Measurements from ENCODE around the gene SRMS. TPM values are rescaled to one million over a fixed set of nuclear protein-coding genes. Genes with fewer than 3 reads are reported as not detected.
A peak's percentile ranks its signal among the peaks of the same experiment; 100 is the strongest.

Gene SRMS
- polyA plus RNA-seq, 6 donors from 2014 or later = not detected

DNA sequence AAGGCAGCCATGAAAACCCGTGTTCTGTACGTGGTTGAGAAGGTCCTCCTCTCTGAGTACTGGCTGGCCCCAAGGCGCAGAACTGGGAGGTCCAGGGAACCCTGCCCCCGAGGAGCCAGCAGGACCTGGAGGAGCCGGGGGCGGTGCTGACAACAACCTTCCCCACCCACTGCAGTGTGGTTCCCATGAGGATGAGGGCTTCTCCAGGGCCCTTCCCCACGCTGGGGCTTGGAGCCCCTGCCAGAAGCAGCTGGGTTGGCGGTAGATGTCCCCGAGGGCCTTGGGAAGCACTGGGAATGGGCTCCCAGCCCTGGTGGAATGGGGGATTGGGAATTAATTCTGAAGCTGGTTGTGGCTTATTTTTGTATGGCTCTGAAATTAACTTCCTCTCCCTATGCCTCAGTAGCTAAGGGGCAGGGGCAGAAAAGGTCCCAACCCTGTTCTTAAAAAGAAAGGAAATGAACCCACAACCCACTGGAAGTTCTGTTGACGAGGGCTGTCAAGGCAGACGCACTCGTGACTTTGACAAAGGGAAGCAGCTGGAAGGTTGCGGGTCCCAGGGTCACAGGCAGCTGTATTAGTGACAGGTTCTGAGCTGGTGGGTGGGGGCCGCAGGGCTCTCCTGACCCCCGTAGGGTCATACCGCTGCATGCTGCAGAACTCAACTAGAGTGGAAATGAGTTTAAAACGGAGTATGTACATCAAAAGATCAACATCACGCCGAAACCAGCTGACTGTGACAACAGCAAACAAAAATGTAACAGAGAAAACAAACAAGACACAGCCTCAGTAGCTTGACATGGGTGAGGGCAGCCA lies 40.4 kb upstream of the SRMS start:
- ATAC-seq (ENCODE audit: low read depth in 2 of 2) = peak; percentile 58 to 60
- Mint-ChIP-seq H3K4me3 (no peak overlapping the region), H3K36me3 (peaks cover 1 to 5% of the 10 kb centered on the region in 2 donors)

DNA sequence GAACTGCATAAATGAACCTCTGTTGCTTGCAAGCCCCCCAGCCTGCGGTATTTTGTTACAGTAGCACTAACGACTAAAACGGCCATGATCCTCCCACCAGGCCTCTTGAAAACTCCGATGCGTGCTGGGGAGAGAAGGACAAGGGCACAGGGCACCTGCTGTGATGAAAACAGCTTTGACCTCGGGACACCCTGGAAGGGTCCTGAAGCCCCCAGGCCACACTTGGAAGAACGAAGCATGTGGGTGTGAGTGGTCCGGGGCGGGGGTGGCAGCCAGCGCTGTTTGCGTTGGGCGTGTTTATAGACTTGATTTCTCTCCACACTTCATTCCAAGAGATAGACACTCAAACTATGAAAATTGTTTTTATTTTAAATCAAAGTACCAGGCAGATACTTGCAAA lies 39.7 kb upstream of the SRMS start:
- no peak for DNase-seq
- H3K4me3 Mint-ChIP-seq = peak overlapping the region in 1 of 8 donors; percentile 54
- H3K27ac Mint-ChIP-seq = peak overlapping the region in 5 of 6 donors; percentile 9 to 64 (median 32)
- H3K27me3 Mint-ChIP-seq = no peaks in the 10 kb centered on the region
- H3K4me1 Mint-ChIP-seq = peaks cover 11 to 13% (median 11%) of the 10 kb centered on the region in 3 donors
- peaks cover 0 to 5% of the 10 kb centered on the region in 2 donors for H3K36me3 Mint-ChIP-seq
- no peak for ATAC-seq (ENCODE audit: low read depth in 2 of 2)
- no peaks in the 10 kb centered on the region for H3K9me3 Mint-ChIP-seq

More for the DNA sequence above, 40.4 kb upstream of the SRMS start:
- Mint-ChIP-seq H3K27me3 (no peaks in the 10 kb centered on the region), H3K4me1 (peaks cover 11 to 13% (median 11%) of the 10 kb centered on the region in 3 donors), H3K9me3 (no peaks in the 10 kb centered on the region), H3K27ac (peak overlapping the region in 4 of 6 donors; percentile 63 to 91 (median 72))
- no peak for DNase-seq

DNA sequence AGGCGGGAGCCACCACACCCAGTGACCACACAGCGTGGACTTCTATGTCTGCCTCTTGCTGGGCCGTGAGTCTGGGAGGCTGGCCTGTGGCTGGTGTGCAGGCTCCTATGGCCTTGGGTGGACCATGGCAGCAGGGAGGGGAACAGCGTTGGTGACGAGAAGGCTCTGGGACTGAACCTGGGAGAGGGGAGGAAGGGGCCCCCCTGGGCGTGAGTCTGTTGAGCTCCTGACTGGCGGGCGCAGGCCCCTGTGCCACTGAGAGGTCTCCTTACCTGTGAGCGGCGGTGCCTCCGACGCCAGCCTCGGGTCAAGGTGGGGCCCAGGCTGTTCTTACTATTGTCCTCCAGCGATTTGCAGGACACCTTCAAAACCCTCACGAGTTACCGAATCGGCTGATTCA lies 39.2 kb upstream of the SRMS start:
- H3K27me3 Mint-ChIP-seq = no peaks in the 10 kb centered on the region
- H3K36me3 Mint-ChIP-seq = peaks cover 0 to 5% of the 10 kb centered on the region in 2 donors
- H3K27ac Mint-ChIP-seq = peak overlapping the region in 3 of 6 donors; percentile 24 to 53 (median 32)
- H3K9me3 Mint-ChIP-seq = no peaks in the 10 kb centered on the region
- no peak overlapping the region for H3K4me3 Mint-ChIP-seq
- peaks cover 11 to 13% (median 11%) of the 10 kb centered on the region in 3 donors for H3K4me1 Mint-ChIP-seq
- DNase-seq (no peak), ATAC-seq (ENCODE audit: low read depth in 2 of 2) (no peak)

DNA sequence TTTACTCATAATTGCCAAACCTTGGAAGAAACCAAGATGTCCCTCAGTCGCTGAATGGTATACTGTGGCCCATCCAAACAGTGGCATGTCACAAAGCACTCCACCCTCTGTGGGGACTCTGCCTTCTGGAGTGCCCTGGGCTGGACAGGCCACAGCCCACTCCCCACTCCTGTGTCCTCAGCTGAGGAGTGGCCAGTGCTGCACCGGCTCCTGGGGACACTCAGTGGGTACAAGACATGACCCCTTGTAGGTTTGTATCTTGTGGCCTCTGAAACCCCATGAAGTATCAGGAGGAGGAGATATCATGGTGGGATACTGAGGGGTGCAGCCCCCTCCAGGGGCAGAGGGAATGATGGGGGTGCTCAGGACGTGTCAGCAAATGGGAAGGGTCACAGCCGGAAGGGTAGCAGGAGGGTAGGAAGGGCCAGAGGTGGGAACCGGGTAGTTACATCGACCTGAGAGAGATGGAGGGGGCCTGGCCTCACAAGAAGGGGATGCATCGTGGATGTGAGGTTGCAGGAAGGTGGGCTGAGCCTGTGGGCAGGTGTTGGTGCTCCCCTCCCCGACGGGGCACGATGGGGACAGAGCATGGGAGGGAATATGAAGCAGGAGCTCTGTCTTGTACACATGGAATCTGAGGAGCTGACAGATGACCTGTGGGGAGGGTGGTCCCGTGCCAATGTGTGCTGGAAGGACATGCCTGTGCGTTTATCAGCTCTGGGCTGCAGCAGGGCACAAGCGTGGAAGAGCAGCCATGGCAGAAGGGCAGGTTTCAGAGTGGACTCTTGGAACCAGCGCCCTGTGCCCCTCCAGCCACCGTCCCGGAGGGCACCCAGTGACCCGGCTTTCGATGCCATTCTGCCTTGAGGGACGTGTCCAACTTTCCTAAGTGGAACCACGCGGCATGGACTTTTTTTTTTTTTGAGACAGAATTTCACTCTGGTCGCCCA lies 38.3 kb upstream of the SRMS start:
- DNase-seq = no peak
- Mint-ChIP-seq H3K4me1 (peaks cover 11 to 15% (median 12%) of the 10 kb centered on the region in 3 donors), H3K27ac (peak overlapping the region in 3 of 6 donors; percentile 5 to 69 (median 52)), H3K36me3 (peaks cover 0 to 2% of the 10 kb centered on the region in 2 donors), H3K9me3 (no peaks in the 10 kb centered on the region), H3K4me3 (no peak overlapping the region), H3K27me3 (no peaks in the 10 kb centered on the region)
- no peak for ATAC-seq (ENCODE audit: low read depth in 2 of 2)

DNA sequence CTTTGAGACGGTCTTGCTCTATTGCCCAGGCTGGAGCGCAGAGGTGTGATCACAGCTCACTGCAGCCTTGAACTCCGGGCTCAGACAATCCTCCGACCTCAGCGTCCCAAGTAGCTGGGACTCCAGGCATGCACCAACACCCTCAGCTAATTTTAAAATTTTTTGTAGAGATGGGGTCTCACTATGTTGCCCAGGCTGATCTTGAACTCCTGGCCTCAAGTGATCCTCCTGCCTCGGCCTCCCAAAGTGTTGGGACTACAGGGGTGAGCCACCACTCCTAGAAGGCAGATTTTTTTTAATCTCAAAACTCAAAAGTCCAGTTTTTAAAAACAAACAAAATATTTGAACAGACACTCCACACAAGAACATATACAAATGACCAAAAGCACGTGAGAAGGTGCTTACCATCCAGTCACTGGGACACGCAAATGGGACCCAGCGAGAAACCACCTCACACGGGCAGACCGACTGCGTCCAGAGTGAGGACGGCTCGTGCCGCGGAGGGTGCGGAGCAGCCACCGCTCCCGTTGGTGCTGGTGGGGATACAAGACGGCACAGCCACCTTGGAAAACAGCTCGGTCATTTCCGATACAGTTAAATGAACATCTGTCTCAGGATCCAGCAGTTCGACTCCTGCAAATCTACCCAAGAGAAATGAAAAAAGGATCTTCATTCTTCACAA lies 35.0 kb upstream of the SRMS start:
- H3K27me3 Mint-ChIP-seq = no peaks in the 10 kb centered on the region
- H3K4me3 Mint-ChIP-seq = no peak overlapping the region
- H3K27ac Mint-ChIP-seq = peak overlapping the region in 1 of 6 donors; percentile 87
- no peak for ATAC-seq (ENCODE audit: low read depth in 2 of 2)
- DNase-seq = no peak
- H3K4me1 Mint-ChIP-seq = peaks cover 8 to 10% (median 9%) of the 10 kb centered on the region in 3 donors
- H3K36me3 Mint-ChIP-seq = no peaks in the 10 kb centered on the region
- no peaks in the 10 kb centered on the region for H3K9me3 Mint-ChIP-seq

DNA sequence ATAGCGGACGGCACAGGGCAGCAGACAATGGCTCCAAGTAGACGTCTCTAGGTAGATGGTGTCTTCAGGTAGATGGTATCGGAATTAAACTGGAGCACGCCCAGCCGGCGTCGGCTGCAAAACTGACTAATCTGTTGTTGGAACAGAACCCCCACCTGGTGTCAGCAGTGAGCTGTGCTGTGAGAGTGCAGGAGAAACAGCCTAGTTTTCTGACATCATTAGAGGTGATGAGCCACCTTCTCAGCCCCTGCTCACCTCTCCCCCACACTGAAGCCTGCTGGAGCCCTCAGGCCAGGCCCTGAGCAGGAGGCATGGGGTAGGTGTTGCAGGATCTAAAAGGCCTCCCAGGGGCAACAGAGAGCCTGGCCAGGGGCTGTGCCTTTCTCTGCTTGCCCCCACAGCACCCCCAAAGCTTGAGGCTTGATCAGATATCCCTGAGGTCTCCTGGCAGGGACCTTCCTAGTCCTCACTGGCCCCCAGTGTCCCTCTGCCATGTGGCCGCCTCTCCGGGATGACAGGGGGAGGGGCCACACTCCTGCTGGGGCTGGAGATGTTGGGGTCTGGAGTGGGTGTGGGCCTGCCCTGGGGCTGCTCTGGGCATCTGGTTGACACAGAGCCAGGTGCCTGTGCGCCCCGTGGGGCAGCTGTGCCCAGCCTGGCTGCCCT lies 33.4 kb upstream of the SRMS start:
- DNase-seq = peak; percentile 67
- no peaks in the 10 kb centered on the region for H3K27me3 Mint-ChIP-seq
- ATAC-seq (ENCODE audit: low read depth in 2 of 2) = peak; percentile 97 to 98
- peak overlapping the region in 1 of 8 donors; percentile 22 for H3K4me3 Mint-ChIP-seq
- no peaks in the 10 kb centered on the region for H3K9me3 Mint-ChIP-seq
- H3K27ac Mint-ChIP-seq = no peak overlapping the region
- H3K4me1 Mint-ChIP-seq = peaks cover 7 to 11% (median 8%) of the 10 kb centered on the region in 3 donors
- H3K36me3 Mint-ChIP-seq = no peaks in the 10 kb centered on the region

DNA sequence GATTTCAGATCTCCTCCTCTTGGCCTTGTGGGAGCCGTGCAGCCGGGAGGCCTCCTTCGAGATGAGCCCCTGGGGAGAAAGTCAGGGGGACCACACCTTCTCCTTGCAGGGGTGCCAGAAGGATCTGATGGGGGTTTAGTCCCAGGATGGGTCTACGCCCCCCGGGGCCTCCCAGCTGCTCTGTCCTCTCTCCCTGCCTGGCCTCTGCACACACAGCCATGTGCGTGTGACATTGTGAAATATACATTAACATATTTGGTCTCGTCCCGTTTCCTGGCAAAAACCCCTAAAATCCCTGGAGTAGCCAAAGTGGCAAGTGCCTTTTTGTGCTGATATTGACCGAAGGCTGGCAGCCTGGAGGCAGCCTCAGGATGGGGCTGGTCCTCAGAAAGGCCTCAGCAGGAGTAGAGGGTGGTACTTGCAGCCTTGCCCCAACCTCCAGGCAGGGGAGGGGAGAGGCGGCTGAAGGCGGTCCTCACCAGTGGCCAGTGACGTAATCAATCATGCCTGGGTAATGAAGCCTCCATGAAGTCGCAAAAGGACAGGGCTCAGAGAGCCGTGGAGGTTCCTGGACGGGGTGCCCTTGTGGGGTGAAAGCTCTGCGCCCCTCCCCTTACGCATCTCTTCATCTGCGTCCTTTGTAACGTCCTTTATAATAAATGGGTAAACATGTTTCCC lies 31.6 kb upstream of the SRMS start:
- Mint-ChIP-seq H3K4me3 (peak overlapping the region in 1 of 8 donors; percentile 7), H3K36me3 (no peaks in the 10 kb centered on the region), H3K4me1 (peaks cover 8 to 11% (median 9%) of the 10 kb centered on the region in 3 donors), H3K27me3 (no peaks in the 10 kb centered on the region), H3K9me3 (no peaks in the 10 kb centered on the region), H3K27ac (peak overlapping the region in 1 of 6 donors; percentile 29)
- ATAC-seq (ENCODE audit: low read depth in 2 of 2) (no peak), DNase-seq (no peak)

DNA sequence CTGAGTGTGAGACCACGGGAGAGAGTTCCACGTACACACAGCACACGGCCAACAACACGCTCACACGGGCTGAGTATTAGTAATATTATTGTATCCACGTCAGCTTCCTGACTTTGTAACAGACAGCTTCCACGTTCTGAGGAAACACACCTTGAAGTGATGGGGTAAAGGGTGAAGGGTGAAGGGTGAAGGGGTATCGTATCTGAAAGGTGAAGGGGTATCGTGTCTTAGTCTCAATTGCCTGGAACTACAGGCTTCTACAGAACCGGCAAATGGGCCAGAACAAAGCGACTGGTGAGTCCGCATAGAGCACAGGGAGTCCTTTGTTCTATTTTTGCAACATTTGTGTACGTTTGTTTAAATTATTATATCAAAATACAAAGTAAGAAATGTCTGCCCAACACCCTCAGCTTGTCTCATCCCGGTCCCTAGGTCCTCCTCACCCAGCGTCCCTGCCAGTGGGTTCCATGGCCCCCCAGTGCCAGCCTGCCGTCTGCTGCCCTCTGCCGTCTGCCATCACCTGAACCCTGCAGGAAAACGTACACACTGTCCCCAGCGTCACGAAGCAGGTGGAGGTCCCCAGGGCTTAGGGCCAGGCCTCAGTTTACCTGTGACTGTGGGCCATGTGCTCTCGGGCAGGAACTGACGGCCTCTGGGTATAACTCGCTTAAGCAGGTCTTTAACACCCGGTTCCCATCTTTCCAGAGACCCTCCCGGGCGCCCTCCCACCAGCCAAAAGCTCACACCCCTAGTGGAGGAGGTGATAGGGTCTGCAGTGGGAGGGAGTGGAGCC lies 30.9 kb upstream of the SRMS start:
- ATAC-seq (ENCODE audit: low read depth in 2 of 2) = no peak
- H3K9me3 Mint-ChIP-seq = no peaks in the 10 kb centered on the region
- no peak overlapping the region for H3K4me3 Mint-ChIP-seq
- no peaks in the 10 kb centered on the region for H3K36me3 Mint-ChIP-seq
- H3K4me1 Mint-ChIP-seq = peaks cover 11 to 16% (median 12%) of the 10 kb centered on the region in 3 donors
- peak overlapping the region in 1 of 6 donors; percentile 44 for H3K27ac Mint-ChIP-seq
- H3K27me3 Mint-ChIP-seq = no peaks in the 10 kb centered on the region
- DNase-seq = no peak

DNA sequence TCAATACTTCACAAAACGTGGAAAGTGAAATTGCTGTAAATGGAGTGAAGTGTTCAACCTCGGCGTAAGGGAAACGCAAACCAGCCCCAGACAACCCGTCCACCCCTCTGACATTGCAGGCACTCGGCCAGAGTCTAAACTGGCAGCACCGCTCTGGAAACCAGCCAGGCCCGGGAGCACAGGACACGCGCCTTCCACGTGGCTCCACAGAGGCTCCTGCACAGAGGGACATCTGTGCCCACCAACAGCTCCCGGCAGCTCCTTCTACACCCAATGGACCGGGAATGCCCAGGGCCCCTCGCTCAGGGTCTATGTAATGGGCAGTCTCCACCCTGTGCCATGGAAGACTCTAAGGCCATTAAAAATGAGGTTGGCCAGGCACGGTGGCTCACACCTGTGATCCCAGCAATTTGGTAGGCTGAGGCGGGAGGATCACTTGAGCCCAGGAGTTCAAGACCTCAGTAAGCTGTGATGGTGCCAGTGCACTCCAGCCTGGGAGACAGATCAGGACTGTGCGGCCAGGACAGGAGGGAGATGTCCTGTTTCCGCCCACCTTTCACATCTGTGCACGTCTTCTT lies 29.9 kb upstream of the SRMS start:
- Mint-ChIP-seq H3K4me1 (peaks cover 11 to 17% (median 14%) of the 10 kb centered on the region in 3 donors), H3K27ac (no peak overlapping the region), H3K36me3 (no peaks in the 10 kb centered on the region), H3K9me3 (no peaks in the 10 kb centered on the region), H3K4me3 (peak overlapping the region in 1 of 8 donors; percentile 42), H3K27me3 (no peaks in the 10 kb centered on the region)
- ATAC-seq (ENCODE audit: low read depth in 2 of 2) (no peak), DNase-seq (no peak)

DNA sequence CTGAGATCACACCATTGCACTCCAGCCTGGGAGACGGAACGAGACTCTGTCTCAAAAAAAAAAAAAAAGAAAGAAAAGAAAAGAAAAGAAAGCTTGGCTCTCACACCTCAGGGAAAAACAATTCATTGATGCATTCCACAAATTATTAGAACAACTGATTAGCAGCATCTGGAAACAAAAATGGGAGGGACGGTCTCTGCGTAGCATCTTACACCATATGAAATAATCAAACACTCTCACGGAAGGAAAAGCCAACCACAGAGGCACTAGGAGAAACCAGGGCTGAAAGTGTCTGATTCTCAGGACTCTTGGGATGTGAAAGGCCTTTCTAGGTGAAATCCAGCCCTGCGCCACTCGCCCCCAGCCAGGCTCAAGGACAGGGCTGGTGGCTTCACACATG lies 28.8 kb upstream of the SRMS start:
- ATAC-seq (ENCODE audit: low read depth in 2 of 2) (no peak), DNase-seq (no peak)
- Mint-ChIP-seq H3K4me3 (peak overlapping the region in 2 of 8 donors; percentile 50 to 72), H3K9me3 (no peaks in the 10 kb centered on the region), H3K27ac (peak overlapping the region in 3 of 6 donors; percentile 0 to 32 (median 6)), H3K27me3 (no peaks in the 10 kb centered on the region), H3K36me3 (no peaks in the 10 kb centered on the region), H3K4me1 (peaks cover 11 to 17% (median 14%) of the 10 kb centered on the region in 3 donors)
